Measurements from ENCODE around the gene NR1H4. TPM values are rescaled to one million over a fixed set of nuclear protein-coding genes. Genes with fewer than 3 reads are reported as not detected.
"Not testable (repeated sequence)": the region's sequence is repeated elsewhere in the genome, so short reads cannot be mapped to it uniquely, and the experiment has no call there.

The NR1H4 gene
- total RNA-seq, 1 donor = not detected

- DNase-seq (ENCODE audit: low read depth in 2 of 3, low spot score in 2 of 3) = no peak
Observed at GRCh38 chr12:100564905-100565467, 91.3 kb downstream of the NR1H4 start.

GRCh38 chr12:100565987-100566545, 92.4 kb downstream of the NR1H4 start:
- DNase-seq (ENCODE audit: low read depth in 2 of 3, low spot score in 2 of 3) = no peak

GRCh38 chr12:100566887-100567637, 93.4 kb downstream of the NR1H4 start:
- DNase-seq (ENCODE audit: low read depth in 2 of 3, low spot score in 2 of 3) = peak in 2 of 3 donors; percentile 16 to 50

GRCh38 chr12:100567945-100568344, 94.3 kb downstream of the NR1H4 start:
- DNase-seq (ENCODE audit: low read depth in 2 of 3, low spot score in 2 of 3) = no peak

GRCh38 chr12:100572184-100572583, 98.5 kb downstream of the NR1H4 start:
- no peak for DNase-seq (ENCODE audit: low read depth in 2 of 3, low spot score in 2 of 3)

GRCh38 chr12:100573292-100574186, 99.9 kb downstream of the NR1H4 start, which contains the start of gene GAS2L3:
Gene GAS2L3, plus strand, starts transcription at chr12:100573684. Its CDS starts 21,221 bp downstream, at chr12:100594905.
- DNase-seq (ENCODE audit: low read depth in 2 of 3, low spot score in 2 of 3) = peak; percentile 6 to 71 (median 66)

- DNase-seq (ENCODE audit: low read depth in 2 of 3, low spot score in 2 of 3) = peak in 1 of 3 donors; percentile 14
Observed at GRCh38 chr12:100574187-100575074, 100.8 kb downstream of the NR1H4 start.

- DNase-seq (ENCODE audit: low read depth in 2 of 3, low spot score in 2 of 3) = peak in 2 of 3 donors; percentile 8 to 14
Observed at GRCh38 chr12:100576331-100577036, 102.8 kb downstream of the NR1H4 start.

GRCh38 chr12:100578923-100579322, 105.3 kb downstream of the NR1H4 start:
- no peak for DNase-seq (ENCODE audit: low read depth in 2 of 3, low spot score in 2 of 3)

GRCh38 chr12:100579844-100580243, 106.2 kb downstream of the NR1H4 start:
- no peak for DNase-seq (ENCODE audit: low read depth in 2 of 3, low spot score in 2 of 3)

GRCh38 chr12:100584256-100584655, 110.6 kb downstream of the NR1H4 start:
- no peak for DNase-seq (ENCODE audit: low read depth in 2 of 3, low spot score in 2 of 3)

- DNase-seq (ENCODE audit: low read depth in 2 of 3, low spot score in 2 of 3) = no peak
Observed at GRCh38 chr12:100591979-100592378, 118.3 kb downstream of the NR1H4 start.

- no peak for DNase-seq (ENCODE audit: low read depth in 2 of 3, low spot score in 2 of 3)
Observed at GRCh38 chr12:100593490-100593889, 119.8 kb downstream of the NR1H4 start.

GRCh38 chr12:100601626-100602025, 128.0 kb downstream of the NR1H4 start:
- DNase-seq (ENCODE audit: low read depth in 2 of 3, low spot score in 2 of 3) = no peak

GRCh38 chr12:100602997-100603396, 129.3 kb downstream of the NR1H4 start:
- DNase-seq (ENCODE audit: low read depth in 2 of 3, low spot score in 2 of 3) = not testable (repeated sequence)

GRCh38 chr12:100608776-100609175, 135.1 kb downstream of the NR1H4 start:
- DNase-seq (ENCODE audit: low read depth in 2 of 3, low spot score in 2 of 3) = peak in 2 of 3 donors; percentile 6 to 42

- no peak for DNase-seq (ENCODE audit: low read depth in 2 of 3, low spot score in 2 of 3)
Observed at GRCh38 chr12:100610666-100611430, 137.2 kb downstream of the NR1H4 start.

- DNase-seq (ENCODE audit: low read depth in 2 of 3, low spot score in 2 of 3) = no peak
Observed at GRCh38 chr12:100612606-100613005, 138.9 kb downstream of the NR1H4 start.

Measured in hematopoietic multipotent progenitor cell (in vitro differentiated cells).